Brain microvascular endothelial cell (primary cell): ENCODE data around the gene ZCCHC14.
"Not testable (repeated sequence)": the region's sequence is repeated elsewhere in the genome, so short reads cannot be mapped to it uniquely, and the experiment has no call there.

Source experiments
- DNase-seq: peaks from one replicate; pipeline ENCODE4 v3.0.0-alpha.2; 2020
- H3K27ac ChIP-seq: fragments of 250-450 bp; sonication (Bioruptor Pico); 2 replicates; pipeline ENCODE4 v1.5.1; 2020; ENCODE audit warnings: mild to moderate bottlenecking, moderate library complexity
- H3K27me3 ChIP-seq: fragments of 250-450 bp; sonication (Bioruptor Pico); replicated peaks from 2 replicates; pipeline ENCODE4 v1.5.1; 2020; ENCODE audit warnings: mild to moderate bottlenecking
- H3K36me3 ChIP-seq: fragments of 250-450 bp; sonication (Bioruptor Pico); replicated peaks from 2 replicates; pipeline ENCODE4 v1.5.1; 2020; ENCODE audit warnings: mild to moderate bottlenecking
- H3K4me3 ChIP-seq: 2 replicates; pipeline ENCODE4 v1.5.1; 2011; ENCODE audit warnings: low read depth, mild to moderate bottlenecking, control low read depth, low read length, moderate library complexity
- CTCF ChIP-seq: IDR thresholded peaks from 2 replicates; pipeline ENCODE4 v1.5.1; 2011; ENCODE audit warnings: low read depth, mild to moderate bottlenecking, moderate library complexity, low read length, control low read depth, inconsistent platforms; ENCODE audit errors: missing control alignments
- in situ Hi-C: cut with HindIII; loops from 2 replicates; pipeline ENCODE4 v1.10.0; 2017; ENCODE audit warnings: low sequenced_read_pairs, low pct_ligation_motif_present

Gene ZCCHC14

GRCh38 chr16:87527055-87527724 lies 34.4 kb upstream of the ZCCHC14 start:
- TF ChIP-seq CTCF: no peak
- Histone ChIP-seq H3K27ac (no peak overlapping the region), H3K27me3 (no peaks in the 10 kb centered on the region), H3K36me3 (no peaks in the 10 kb centered on the region), H3K4me3 (no peak overlapping the region)
- in situ Hi-C loops: no loop called here
- DNase-seq: no peak

- no peaks in the 10 kb centered on the region for H3K36me3 ChIP-seq
- no peak for DNase-seq
- no peak overlapping the region for H3K27ac ChIP-seq
- no peak for TF ChIP-seq CTCF
- in situ Hi-C loops: no loop called here
- no peak overlapping the region for H3K4me3 ChIP-seq
- H3K27me3 ChIP-seq: no peaks in the 10 kb centered on the region
Measured at GRCh38 chr16:87526238-87526947, 33.6 kb upstream of the ZCCHC14 start.

- Histone ChIP-seq H3K27ac (no peak overlapping the region), H3K27me3 (no peaks in the 10 kb centered on the region), H3K36me3 (no peaks in the 10 kb centered on the region), H3K4me3 (no peak overlapping the region)
- DNase-seq: no peak
- no peak for TF ChIP-seq CTCF
- in situ Hi-C loops: no loop called here
Measured at GRCh38 chr16:87525352-87525751, 32.5 kb upstream of the ZCCHC14 start.

GRCh38 chr16:87524407-87524806 lies 31.6 kb upstream of the ZCCHC14 start:
- no peak overlapping the region for H3K4me3 ChIP-seq
- TF ChIP-seq CTCF: no peak
- no peak for DNase-seq
- no peaks in the 10 kb centered on the region for H3K36me3 ChIP-seq
- in situ Hi-C loops: no loop called here
- no peaks in the 10 kb centered on the region for H3K27me3 ChIP-seq
- no peak overlapping the region for H3K27ac ChIP-seq

GRCh38 chr16:87523605-87524004 lies 30.8 kb upstream of the ZCCHC14 start:
- H3K27ac ChIP-seq, H3K4me3 ChIP-seq, H3K36me3 ChIP-seq, DNase-seq, in situ Hi-C loops, H3K27me3 ChIP-seq: not testable (repeated sequence)

- H3K4me3 ChIP-seq, in situ Hi-C loops, H3K36me3 ChIP-seq, H3K27me3 ChIP-seq, DNase-seq, H3K27ac ChIP-seq: not testable (repeated sequence)
Measured at GRCh38 chr16:87521764-87522163, 28.9 kb upstream of the ZCCHC14 start.

GRCh38 chr16:87519170-87519569 lies 26.3 kb upstream of the ZCCHC14 start:
- in situ Hi-C loops, H3K27ac ChIP-seq, H3K36me3 ChIP-seq, H3K4me3 ChIP-seq, H3K27me3 ChIP-seq, DNase-seq: not testable (repeated sequence)

- H3K4me3 ChIP-seq, H3K27ac ChIP-seq, H3K27me3 ChIP-seq, DNase-seq, in situ Hi-C loops, H3K36me3 ChIP-seq: not testable (repeated sequence)
Measured at GRCh38 chr16:87518430-87519051, 25.7 kb upstream of the ZCCHC14 start.

GRCh38 chr16:87517610-87518429 lies 25.0 kb upstream of the ZCCHC14 start:
- H3K4me3 ChIP-seq, in situ Hi-C loops, H3K27ac ChIP-seq, H3K27me3 ChIP-seq, H3K36me3 ChIP-seq, DNase-seq: not testable (repeated sequence)
